Keratinocyte (primary cell): ENCODE results near the gene UNC5A. TPM values are rescaled to one million over a fixed set of nuclear protein-coding genes. Genes with fewer than 3 reads are reported as not detected.

ENCODE experiments used
- DNase-seq: peaks from one replicate; pipeline ENCODE4 v3.0.0-alpha.2; 2011; ENCODE audit warnings: low read depth, missing footprints, low spot score
- FAIRE-seq: peaks from 2 replicates; lab custom pipeline; 2011; peaks lifted over from hg19 to GRCh38; lab: Jason Lieb, UNC
- H2AFZ ChIP-seq: 2 replicates; pipeline ENCODE4 v1.6.0; 2012; ENCODE audit warnings: low read length, control low read depth, inconsistent platforms; ENCODE audit not compliant: control insufficient read depth
- H3K27ac ChIP-seq: 2 replicates; pipeline ENCODE4 v1.5.1; 2011; ENCODE audit warnings: low read length; ENCODE audit not compliant: control insufficient read depth, insufficient read depth
- H3K27me3 ChIP-seq: 3 replicates; pipeline ENCODE4 v1.6.0; 2011; ENCODE audit warnings: low read length; ENCODE audit not compliant: control insufficient read depth, insufficient read depth; ENCODE audit errors: extremely low read depth
- H3K36me3 ChIP-seq, 2 experiments: 2 replicates in 1 of 2; 3 replicates in 1 of 2; pipeline ENCODE4 v1.5.1; 2011; ENCODE audit warnings: low read length in 2 of 2, mild to moderate bottlenecking in 1 of 2; ENCODE audit not compliant: control insufficient read depth in 2 of 2, insufficient read depth in 2 of 2; ENCODE audit errors: extremely low read depth in 1 of 2
- H3K4me1 ChIP-seq: 3 replicates; pipeline ENCODE4 v1.5.1; 2011; ENCODE audit warnings: low read length; ENCODE audit not compliant: control insufficient read depth, insufficient read depth; ENCODE audit errors: extremely low read depth
- H3K4me2 ChIP-seq: 3 replicates; pipeline ENCODE4 v1.6.0; 2011; ENCODE audit warnings: low read depth, low read length; ENCODE audit not compliant: control insufficient read depth, insufficient read depth; ENCODE audit errors: extremely low read depth
- H3K4me3 ChIP-seq, 3 experiments: fragments of 200-600 bp in 1 of 3; sonication (generic) in 1 of 3; 2 replicates in 2 of 3; 3 replicates in 1 of 3; pipeline ENCODE4 v1.5.1; 2011 to 2016; ENCODE audit warnings: low read length in 3 of 3, mild to moderate bottlenecking in 3 of 3, control low read depth in 2 of 3, inconsistent platforms in 1 of 3, low read depth in 1 of 3, mixed read lengths in 1 of 3, mixed run types in 1 of 3, moderate library complexity in 1 of 3; ENCODE audit not compliant: control insufficient read depth in 2 of 3, insufficient read depth in 2 of 3; ENCODE audit errors: extremely low read depth in 1 of 3
- H3K79me2 ChIP-seq: 2 replicates; pipeline ENCODE4 v1.6.0; 2012; ENCODE audit warnings: low read length; ENCODE audit not compliant: control insufficient read depth, insufficient read depth
- H3K9ac ChIP-seq: 3 replicates; pipeline ENCODE4 v1.6.0; 2011; ENCODE audit warnings: low read length; ENCODE audit not compliant: control insufficient read depth, insufficient read depth; ENCODE audit errors: extremely low read depth
- H3K9me1 ChIP-seq: 3 replicates; pipeline ENCODE4 v1.6.0; 2011; ENCODE audit warnings: low read length; ENCODE audit not compliant: control insufficient read depth, insufficient read depth; ENCODE audit errors: extremely low read depth
- H3K9me3 ChIP-seq: 2 replicates; pipeline ENCODE4 v1.5.1; 2012; ENCODE audit warnings: low read depth, low read length; ENCODE audit not compliant: control insufficient read depth
- H4K20me1 ChIP-seq: 3 replicates; pipeline ENCODE4 v1.6.0; 2011; ENCODE audit warnings: low read length; ENCODE audit not compliant: control insufficient read depth, insufficient read depth; ENCODE audit errors: extremely low read depth
- CTCF ChIP-seq, 3 experiments: IDR thresholded peaks in 1 of 3; conservative IDR thresholded peaks in 1 of 3; optimal IDR thresholded peaks in 1 of 3; 2 replicates in 2 of 3; 3 replicates in 1 of 3; pipeline versions ENCODE3 to v1.5.1; 2011; ENCODE audit warnings: low read length in 3 of 3, mild to moderate bottlenecking in 3 of 3, moderate library complexity in 2 of 3, control low read depth in 1 of 3, inconsistent platforms in 1 of 3; ENCODE audit not compliant: insufficient read depth in 2 of 3; ENCODE audit errors: extremely low read depth in 1 of 3
- EZH2 ChIP-seq: IDR thresholded peaks from one replicate; pipeline ENCODE4 v1.6.1; 2012; ENCODE audit warnings: inconsistent platforms, mild to moderate bottlenecking, low read length, moderate library complexity
- dilution Hi-C: fragments of 300-500 bp; cut with MboI; formaldehyde crosslinking; loops from one replicate; pipeline ENCODE4 v1.7.0; 2020; ENCODE audit warnings: low sequenced_read_pairs; ENCODE audit not compliant: extremely low pct_ligation_motif_present
- polyA plus RNA-seq, 5 experiments: library from polyadenylated mRNA; depleted of rRNA in 3 of 5; stranded (reverse) in 3 of 5; stranded (forward) in 1 of 5; unstranded in 1 of 5; fragments of >200 nt; gene quantifications; 1 replicate in 1 of 5; 2 replicates in 3 of 5; 3 replicates in 1 of 5; pipeline versions ENCODE4 v1.2.1 to v1.2.3, GENCODE V29; 2011 to 2012; ENCODE audit warnings: missing spikeins in 2 of 5, low read depth in 1 of 5, low replicate concordance in 1 of 5

UNC5A gene
- polyA plus RNA-seq, 1 donor (not counting 4 experiments of a cell fraction or from before 2014, with no cell fraction given), result not detected

GRCh38 chr5:176880366-176881020 lies 70.1 kb downstream of the UNC5A start:
- dilution Hi-C loops, result no loop called here
- H3K27me3 ChIP-seq, result peaks cover 28% of the 10 kb centered on the region
- H3K4me3 ChIP-seq, result no peak overlapping the region
- no peaks in the 10 kb centered on the region for H3K4me1 ChIP-seq
- H4K20me1 ChIP-seq, result no peaks in the 10 kb centered on the region
- no peaks in the 10 kb centered on the region for H3K9me3 ChIP-seq
- H3K36me3 ChIP-seq, result no peaks in the 10 kb centered on the region
- H2AFZ ChIP-seq, result no peak overlapping the region
- no peak overlapping the region for H3K4me2 ChIP-seq
- no peaks in the 10 kb centered on the region for H3K9me1 ChIP-seq
- H3K79me2 ChIP-seq, result no peaks in the 10 kb centered on the region
- no peak for FAIRE-seq
- no peak for TF ChIP-seq EZH2
- no peak for TF ChIP-seq CTCF (optimal IDR thresholded peaks at IDR 0.05 in 1 of 3, IDR thresholded peaks at IDR 0.05 in 1 of 3, conservative IDR thresholded peaks at IDR 0.05 in 1 of 3; ENCODE audit: extremely low read depth in 1 of 3, insufficient read depth in 2 of 3, low read length in 3 of 3)
- DNase-seq, result no peak
- H3K9ac ChIP-seq, result no peak overlapping the region
- H3K27ac ChIP-seq, result no peak overlapping the region

GRCh38 chr5:176881021-176881749 lies 70.8 kb downstream of the UNC5A start:
- TF ChIP-seq CTCF (optimal IDR thresholded peaks at IDR 0.05 in 1 of 3, IDR thresholded peaks at IDR 0.05 in 1 of 3, conservative IDR thresholded peaks at IDR 0.05 in 1 of 3; ENCODE audit: extremely low read depth in 1 of 3, insufficient read depth in 2 of 3, low read length in 3 of 3), result no peak
- TF ChIP-seq EZH2, result no peak

More at GRCh38 chr5:176881021-176881749, 70.8 kb downstream of the UNC5A start:
- no peak overlapping the region for H3K9ac ChIP-seq
- no peak overlapping the region for H3K27ac ChIP-seq
- peaks cover 21% of the 10 kb centered on the region for H3K27me3 ChIP-seq
- H3K9me1 ChIP-seq, result no peaks in the 10 kb centered on the region
- dilution Hi-C loops, result no loop called here
- DNase-seq (no peak), FAIRE-seq (no peak)
- no peaks in the 10 kb centered on the region for H3K9me3 ChIP-seq
- H4K20me1 ChIP-seq, result no peaks in the 10 kb centered on the region
- no peaks in the 10 kb centered on the region for H3K36me3 ChIP-seq
- H3K4me3 ChIP-seq, result no peak overlapping the region
- no peaks in the 10 kb centered on the region for H3K4me1 ChIP-seq
- H3K79me2 ChIP-seq, result no peaks in the 10 kb centered on the region
- H3K4me2 ChIP-seq, result no peak overlapping the region
- no peak overlapping the region for H2AFZ ChIP-seq
